Measurements from ENCODE around the gene GTPBP1. TPM values are rescaled to one million over a fixed set of nuclear protein-coding genes. Genes with fewer than 3 reads are reported as not detected.

The GTPBP1 gene
- polyA plus RNA-seq, 1 of the 3 experiments (the other 2 are of a cell fraction) = 15.2 TPM

- Histone ChIP-seq H2AFZ (ENCODE audit: low read depth) (no peak overlapping the region), H3F3A (replicated peaks; ENCODE audit: insufficient read depth) (no peaks in the 10 kb centered on the region), H3K4me3 (ENCODE audit: low read depth in 2 of 2, low read length in 1 of 2) (no peak overlapping the region), H3K9ac (no peak overlapping the region), H3K27me3 (ENCODE audit: insufficient read depth) (no peaks in the 10 kb centered on the region), H3K36me3 (replicated peaks in 1 of 2; ENCODE audit: control insufficient read depth in 1 of 2, insufficient read depth in 2 of 2, low read length in 1 of 2) (no peaks in the 10 kb centered on the region), H3K4me2 (no peak overlapping the region), H3K79me2 (ENCODE audit: insufficient read depth) (peaks cover 8% of the 10 kb centered on the region), H4K20me1 (ENCODE audit: insufficient read depth) (no peaks in the 10 kb centered on the region), H3K4me1 (ENCODE audit: control insufficient read depth in 1 of 2, insufficient read depth in 2 of 2, low read depth in 1 of 2, low read length in 1 of 2) (peaks cover 0 to 16% of the 10 kb centered on the region in 2 experiments; a peak in 1 of 4 replicates), H3K9me2 (no peaks in the 10 kb centered on the region), H3K27ac (ENCODE audit: low read depth in 2 of 2, low read length in 1 of 2) (no peak overlapping the region), H3K9me3 (no peaks in the 10 kb centered on the region)
- no peak for DNase-seq
- no peak for TF ChIP-seq FOXM1 (IDR thresholded peaks at IDR 0.05; ENCODE audit: low read depth)
- no peak for TF ChIP-seq CHD2 (IDR thresholded peaks at IDR 0.05; ENCODE audit: low read length, partially characterized antibody)
- TF ChIP-seq RFX5 (IDR thresholded peaks at IDR 0.05; ENCODE audit: low read length) = no peak
- ChIA-PET POLR2A (no interaction called here), CTCF (interaction anchor here (1.2 to 1.6 kb wide), 2 partner anchors 11 to 112 kb away, joined by 4 to 5 read pairs; no protein-coding TSS in a partner anchor)
- WGBS (ENCODE audit: low lambda C conversion rate) = 96% methylated on average over 8 of the region's 16 CpGs
These were observed 52.7 kb downstream of the GTPBP1 start for GRCh38 chr22:38758276-38758945.

- POLR2A ChIA-PET = no interaction called here
These were observed 53.3 kb downstream of the GTPBP1 start for GRCh38 chr22:38759005-38759404.

GRCh38 chr22:38760477-38761201 lies 54.9 kb downstream of the GTPBP1 start:
- peaks cover 0 to 6% of the 10 kb centered on the region in 2 experiments; a peak in 1 of 4 replicates for H3K4me1 ChIP-seq (ENCODE audit: control insufficient read depth in 1 of 2, insufficient read depth in 2 of 2, low read depth in 1 of 2, low read length in 1 of 2)
- H3K36me3 ChIP-seq (replicated peaks in 1 of 2; ENCODE audit: control insufficient read depth in 1 of 2, insufficient read depth in 2 of 2, low read length in 1 of 2) = no peaks in the 10 kb centered on the region
- H2AFZ ChIP-seq (ENCODE audit: low read depth) = no peak overlapping the region
- ChIA-PET POLR2A (no interaction called here), CTCF (interaction anchor here (0.7 kb wide), 1 partner anchor 9 kb away, joined by 4 read pairs; no protein-coding TSS in a partner anchor)
- H3K27me3 ChIP-seq (ENCODE audit: insufficient read depth) = no peaks in the 10 kb centered on the region
- no peaks in the 10 kb centered on the region for H3K9me2 ChIP-seq
- 96% methylated on average over 6 of the region's 12 CpGs for WGBS (ENCODE audit: low lambda C conversion rate)
- no peaks in the 10 kb centered on the region for H3F3A ChIP-seq (replicated peaks; ENCODE audit: insufficient read depth)
- H3K79me2 ChIP-seq (ENCODE audit: insufficient read depth) = no peaks in the 10 kb centered on the region
- H3K27ac ChIP-seq (ENCODE audit: low read depth in 2 of 2, low read length in 1 of 2) = no peak overlapping the region
- no peaks in the 10 kb centered on the region for H4K20me1 ChIP-seq (ENCODE audit: insufficient read depth)
- no peak overlapping the region for H3K4me3 ChIP-seq (ENCODE audit: low read depth in 2 of 2, low read length in 1 of 2)
- no peak overlapping the region for H3K9ac ChIP-seq
- DNase-seq = no peak
- H3K4me2 ChIP-seq = no peak overlapping the region
- no peaks in the 10 kb centered on the region for H3K9me3 ChIP-seq
- TF ChIP-seq FOXM1 (IDR thresholded peaks at IDR 0.05; ENCODE audit: low read depth) (no peak), PBX3 (IDR thresholded peaks at IDR 0.05) (no peak), ZBTB33 (IDR thresholded peaks at IDR 0.05; ENCODE audit: borderline replicate concordance, low read depth) (no peak), EP300 (IDR thresholded peaks at IDR 0.05; ENCODE audit: borderline replicate concordance in 1 of 2, low read depth in 1 of 2, low read length in 1 of 2) (no peak), REST (IDR thresholded peaks at IDR 0.05; ENCODE audit: low read depth, low read length) (no peak), TCF12 (IDR thresholded peaks at IDR 0.05) (no peak), TAF1 (IDR thresholded peaks at IDR 0.05; ENCODE audit: borderline replicate concordance, low read depth, low read length) (no peak), EZH2phosphoT487 (IDR thresholded peaks at IDR 0.05; ENCODE audit: borderline replicate concordance, low read depth) (no peak)

More at GRCh38 chr22:38759005-38759404, 53.3 kb downstream of the GTPBP1 start:
- Histone ChIP-seq H3K79me2 (ENCODE audit: insufficient read depth) (peaks cover 2% of the 10 kb centered on the region; the same call in 1 of the 2 replicates), H3K36me3 (replicated peaks in 1 of 2; ENCODE audit: control insufficient read depth in 1 of 2, insufficient read depth in 2 of 2, low read length in 1 of 2) (no peaks in the 10 kb centered on the region), H3K27me3 (ENCODE audit: insufficient read depth) (no peaks in the 10 kb centered on the region), H3K4me1 (ENCODE audit: control insufficient read depth in 1 of 2, insufficient read depth in 2 of 2, low read depth in 1 of 2, low read length in 1 of 2) (peaks cover 0 to 15% of the 10 kb centered on the region in 2 experiments; a peak in 1 of 4 replicates), H3K9me3 (no peaks in the 10 kb centered on the region), H3K9me2 (no peaks in the 10 kb centered on the region), H3K4me2 (no peak overlapping the region), H3K27ac (ENCODE audit: low read depth in 2 of 2, low read length in 1 of 2) (no peak overlapping the region), H3K4me3 (ENCODE audit: low read depth in 2 of 2, low read length in 1 of 2) (no peak overlapping the region), H3F3A (replicated peaks; ENCODE audit: insufficient read depth) (no peaks in the 10 kb centered on the region), H2AFZ (ENCODE audit: low read depth) (no peak overlapping the region), H4K20me1 (ENCODE audit: insufficient read depth) (no peaks in the 10 kb centered on the region), H3K9ac (no peak overlapping the region)
- no peak for DNase-seq
- WGBS (ENCODE audit: low lambda C conversion rate) = no CpG with 5 or more reads among the region's 7 CpGs
- no peak for TF ChIP-seq POLR2AphosphoS5 (IDR thresholded peaks at IDR 0.05; ENCODE audit: low read depth, low read length)
- TF ChIP-seq TEAD4 (IDR thresholded peaks at IDR 0.05; ENCODE audit: borderline replicate concordance, insufficient read depth) = no peak
- no peak for TF ChIP-seq EP300 (IDR thresholded peaks at IDR 0.05; ENCODE audit: borderline replicate concordance in 1 of 2, low read depth in 1 of 2, low read length in 1 of 2)
- no peak for TF ChIP-seq SIN3A (IDR thresholded peaks at IDR 0.05; ENCODE audit: borderline replicate concordance, low read depth, low read length)
- CTCF ChIA-PET = interaction anchor here (1.2 to 1.6 kb wide), 2 partner anchors 10 to 111 kb away, joined by 4 to 5 read pairs; no protein-coding TSS in a partner anchor
